NOMO-1 (cell line): ENCODE data around the gene CABP4.
"Not testable (repeated sequence)": the region's sequence is repeated elsewhere in the genome, so short reads cannot be mapped to it uniquely, and the experiment has no call there.

ENCODE experiments used
- DNase-seq, 2 experiments: peaks; one replicate each; lab custom pipeline; 2025; ENCODE audit not compliant: unreplicated experiment in 2 of 2; lab: John Stamatoyannopoulos, UW

Gene CABP4

GRCh38 chr11:67418476-67419281 lies 36.5 kb upstream of the CABP4 start:
- peak in 1 of 2 experiments; percentile 23 for DNase-seq

DNA sequence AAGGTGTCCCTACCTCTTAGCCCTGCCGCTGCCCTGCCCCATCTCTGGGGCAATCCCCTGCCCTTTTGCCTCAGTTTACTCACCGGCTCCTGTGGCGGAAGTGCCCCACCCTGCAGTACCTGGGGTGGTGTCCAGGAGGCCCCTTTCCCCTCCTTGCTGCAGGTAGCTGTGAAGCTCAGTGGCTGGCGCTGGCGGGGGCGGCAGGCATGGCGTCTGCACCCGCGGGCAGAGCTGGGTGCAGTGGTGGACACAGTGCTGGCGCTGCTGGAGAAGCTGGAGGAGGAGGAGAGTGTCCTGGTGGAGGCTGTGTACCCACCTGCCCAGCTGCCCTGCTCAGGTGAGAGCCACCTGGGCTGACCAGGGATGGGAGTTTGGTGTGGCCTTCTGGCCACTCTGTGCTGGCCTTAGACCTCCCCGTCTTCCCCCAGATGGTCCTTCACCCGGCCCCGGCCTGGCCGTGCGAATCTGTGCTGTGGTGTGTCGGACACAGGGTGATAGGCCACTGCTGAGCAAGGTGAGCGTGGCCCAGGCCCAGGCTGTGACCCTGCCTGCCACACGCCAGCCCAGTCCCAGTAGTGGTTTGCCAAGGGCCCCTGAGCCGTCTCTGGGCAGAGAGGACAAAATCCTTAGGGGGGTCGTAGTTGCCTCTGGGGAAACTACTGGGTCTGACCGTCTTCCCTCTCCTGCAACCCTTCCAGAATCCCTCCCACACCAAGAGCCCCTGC lies 35.7 kb upstream of the CABP4 start:
- no peak for DNase-seq

DNA sequence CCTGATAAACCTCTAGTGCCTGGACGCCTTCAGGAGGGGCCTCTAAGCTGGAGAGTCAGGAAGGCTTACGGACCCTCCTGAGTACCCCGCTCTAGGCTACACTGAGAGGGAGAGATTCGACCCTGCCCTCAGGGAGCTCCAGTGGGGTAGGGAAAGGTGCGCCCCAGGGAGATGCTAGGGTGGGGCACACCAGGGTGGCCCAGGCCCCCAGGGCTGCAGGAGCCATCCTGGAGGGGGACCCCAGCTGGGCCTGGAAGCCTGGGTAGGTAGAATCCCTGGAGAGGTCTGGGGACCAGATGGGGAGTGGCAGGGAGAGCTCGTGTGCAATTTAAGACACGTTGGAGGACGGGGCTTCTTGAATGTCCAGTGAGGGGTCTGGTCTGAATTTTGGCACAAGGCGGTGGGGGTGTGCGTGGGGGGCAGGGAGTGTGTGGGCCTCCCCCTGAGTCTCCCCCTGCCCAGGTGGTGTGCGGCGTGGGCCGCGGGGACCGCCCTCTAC lies 35.0 kb upstream of the CABP4 start:
- no peak for DNase-seq

DNA sequence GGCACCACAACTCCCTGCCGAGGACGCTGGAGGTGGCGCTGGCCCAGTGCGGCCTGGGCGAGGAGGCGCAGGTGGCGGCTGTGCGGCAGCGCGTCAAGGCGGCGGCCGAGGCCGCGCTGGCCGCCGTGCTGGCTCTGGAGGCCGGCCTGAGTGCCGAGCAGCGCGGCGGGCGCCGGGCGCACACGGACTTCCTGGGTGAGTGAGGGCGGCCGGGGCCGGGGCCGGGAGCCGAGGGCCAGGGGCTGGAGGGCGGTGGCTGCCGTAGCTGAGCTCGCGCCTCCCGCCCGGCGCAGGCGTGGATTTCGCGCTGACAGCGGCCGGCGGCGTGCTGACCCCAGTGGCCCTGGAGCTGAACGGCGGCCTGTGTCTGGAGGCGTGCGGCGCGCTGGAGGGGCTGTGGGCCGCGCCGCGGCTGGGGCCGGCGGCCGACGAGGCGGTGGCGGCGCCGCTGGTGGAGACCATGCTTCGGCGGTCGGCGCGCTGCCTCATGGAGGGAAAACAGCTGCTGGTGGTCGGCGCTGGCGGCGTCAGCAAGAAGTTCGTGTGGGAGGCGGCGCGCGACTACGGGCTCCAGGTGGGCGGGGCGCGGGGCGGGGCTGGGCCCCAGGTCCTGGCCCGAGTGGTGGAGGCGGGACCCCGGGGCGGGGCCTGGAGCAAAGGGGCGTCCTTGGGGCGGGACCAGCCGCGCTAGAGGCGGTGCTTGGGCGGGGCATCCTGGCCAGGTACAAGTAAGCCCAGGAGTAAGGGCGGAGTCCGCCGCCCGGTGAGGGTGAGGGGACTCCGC lies 34.3 kb upstream of the CABP4 start:
- DNase-seq, result peak; percentile 75 to 88

- DNase-seq, result no peak
These were observed 33.6 kb upstream of the CABP4 start for GRCh38 chr11:67421430-67422031.

DNA sequence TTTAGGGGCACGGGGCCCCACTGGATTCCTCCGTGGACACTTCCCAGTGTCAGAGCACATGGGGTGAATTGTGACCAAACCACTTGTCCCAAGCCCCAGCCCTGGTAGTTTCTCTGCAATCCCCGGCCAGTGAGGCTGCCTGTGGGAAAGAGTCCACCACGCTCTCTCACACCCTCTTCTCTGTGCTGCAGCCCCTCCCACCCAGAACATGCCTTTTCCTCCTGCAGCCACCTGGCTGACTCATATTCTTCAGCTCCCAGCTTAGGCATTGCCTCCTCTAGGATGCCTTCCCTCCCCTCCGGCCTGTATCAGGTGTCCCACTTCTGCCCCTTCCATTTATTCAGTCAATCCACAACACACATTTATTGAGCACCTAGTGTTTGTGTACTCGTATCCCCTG lies 32.3 kb upstream of the CABP4 start:
- no peak for DNase-seq

- DNase-seq, result no peak
These were observed 31.7 kb upstream of the CABP4 start for GRCh38 chr11:67423466-67423865.

- DNase-seq, result no peak
These were observed 31.1 kb upstream of the CABP4 start for GRCh38 chr11:67423891-67424613.

GRCh38 chr11:67427364-67427859 lies 27.7 kb upstream of the CABP4 start:
- not testable (repeated sequence) for DNase-seq

- DNase-seq, result peak; percentile 95 to 97
These were observed 26.8 kb upstream of the CABP4 start, which contains the start of gene RPS6KB2 for GRCh38 chr11:67428052-67429001. Gene RPS6KB2 (plus strand): TSS chr11:67428494. CDS start chr11:67428546, 52 bp downstream.

DNA sequence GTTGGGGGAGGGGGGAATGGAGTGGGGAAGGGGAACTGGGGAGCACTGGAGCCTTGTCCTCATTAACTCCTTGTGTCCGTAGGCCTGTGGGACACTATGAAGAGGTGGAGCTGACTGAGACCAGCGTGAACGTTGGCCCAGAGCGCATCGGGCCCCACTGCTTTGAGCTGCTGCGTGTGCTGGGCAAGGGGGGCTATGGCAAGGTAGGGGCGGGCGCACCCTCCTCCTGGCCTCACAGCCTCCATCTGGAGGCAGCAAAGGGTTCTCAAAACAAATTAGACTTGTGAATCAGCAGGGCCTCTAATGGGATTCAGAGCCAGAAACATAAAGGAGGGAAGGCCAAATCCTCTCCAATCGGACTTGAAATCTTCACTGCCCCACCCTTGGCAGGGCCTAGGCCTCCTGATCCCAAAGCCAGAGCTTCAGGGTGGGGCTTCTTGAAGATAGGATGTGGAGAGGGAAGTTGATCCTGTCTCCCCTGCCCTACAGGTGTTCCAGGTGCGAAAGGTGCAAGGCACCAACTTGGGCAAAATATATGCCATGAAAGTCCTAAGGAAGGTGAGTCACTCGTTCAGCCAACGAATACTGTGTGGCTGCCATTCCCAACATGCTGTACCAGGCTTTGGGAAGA lies 26.0 kb upstream of the CABP4 start:
- DNase-seq, result no peak

GRCh38 chr11:67429722-67430121 lies 25.4 kb upstream of the CABP4 start:
- no peak for DNase-seq

DNA sequence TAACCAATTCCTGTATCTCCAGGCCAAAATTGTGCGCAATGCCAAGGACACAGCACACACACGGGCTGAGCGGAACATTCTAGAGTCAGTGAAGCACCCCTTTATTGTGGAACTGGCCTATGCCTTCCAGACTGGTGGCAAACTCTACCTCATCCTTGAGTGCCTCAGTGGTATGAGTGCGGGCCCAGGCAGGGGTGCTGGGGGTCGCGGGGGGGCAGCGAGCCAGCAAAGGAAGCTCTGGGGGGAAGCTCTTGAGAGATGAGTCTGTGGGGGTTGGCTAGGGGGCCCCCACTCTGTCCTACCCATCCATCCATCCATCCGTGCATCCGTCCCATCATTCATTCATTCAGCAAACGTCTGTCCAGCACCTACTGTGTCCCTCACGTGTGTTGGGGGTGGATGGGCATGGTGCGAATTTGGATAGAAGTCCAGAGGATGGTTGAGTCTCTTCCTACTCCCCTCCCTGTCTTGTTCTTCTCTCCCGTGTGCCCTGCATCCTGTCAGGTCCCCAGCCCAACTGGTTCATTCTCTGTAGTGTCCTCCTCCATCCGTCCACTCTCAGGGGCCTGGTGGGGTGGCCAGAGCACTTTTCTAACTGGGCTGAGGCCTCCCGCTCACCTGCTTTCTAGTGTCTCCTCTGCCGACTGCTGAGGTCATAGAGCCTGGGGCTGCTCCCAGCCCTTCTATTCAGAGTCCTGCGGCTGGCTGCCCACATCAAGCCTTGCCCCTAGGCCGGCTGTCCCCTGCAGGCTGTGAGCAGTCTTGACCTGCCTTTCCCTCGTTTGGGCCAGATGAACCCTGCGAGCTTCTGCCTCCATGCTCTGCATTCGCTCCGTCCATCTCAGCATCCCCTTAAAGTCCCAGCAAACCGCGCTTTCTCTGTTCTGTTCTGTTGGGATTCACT lies 23.6 kb upstream of the CABP4 start:
- DNase-seq, result no peak

- DNase-seq, result no peak
These were observed 22.4 kb upstream of the CABP4 start for GRCh38 chr11:67432655-67433349.

DNA sequence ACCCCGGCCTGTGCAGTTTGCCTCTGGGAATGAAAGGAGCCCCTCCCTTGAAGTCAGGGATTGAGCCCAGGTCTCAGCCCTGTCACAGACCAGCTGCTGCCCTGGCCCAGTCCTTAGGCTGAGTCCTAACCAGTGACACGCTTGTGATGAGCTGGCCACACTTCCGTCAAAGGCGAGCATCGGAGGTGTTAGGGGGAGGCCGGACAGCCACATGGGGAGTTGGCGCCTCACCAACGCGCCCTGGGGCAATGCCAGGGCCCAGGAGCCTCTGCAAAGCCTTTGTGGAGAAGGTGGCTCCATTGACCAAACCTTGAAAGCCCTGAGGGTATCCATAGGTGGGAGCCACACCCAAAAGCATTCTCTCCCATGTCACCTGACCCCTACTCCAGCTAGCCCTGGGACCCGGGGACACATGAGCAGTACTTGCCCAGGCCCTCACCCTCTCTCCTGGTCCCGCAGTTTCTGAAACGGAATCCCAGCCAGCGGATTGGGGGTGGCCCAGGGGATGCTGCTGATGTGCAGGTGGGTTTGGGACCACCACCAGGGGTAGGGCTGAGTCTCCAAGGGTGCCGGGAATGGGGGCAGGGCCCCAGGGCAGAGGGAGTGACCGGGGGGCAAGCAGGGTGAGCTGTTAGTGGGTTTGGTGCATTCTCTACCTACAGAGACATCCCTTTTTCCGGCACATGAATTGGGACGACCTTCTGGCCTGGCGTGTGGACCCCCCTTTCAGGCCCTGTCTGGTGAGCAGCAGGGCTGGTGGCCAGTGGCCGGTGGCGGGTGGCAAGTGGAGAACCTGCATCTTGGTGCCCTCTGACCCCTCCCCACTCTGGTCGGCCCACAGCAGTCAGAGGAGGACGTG lies 21.4 kb upstream of the CABP4 start:
- DNase-seq, result no peak

DNA sequence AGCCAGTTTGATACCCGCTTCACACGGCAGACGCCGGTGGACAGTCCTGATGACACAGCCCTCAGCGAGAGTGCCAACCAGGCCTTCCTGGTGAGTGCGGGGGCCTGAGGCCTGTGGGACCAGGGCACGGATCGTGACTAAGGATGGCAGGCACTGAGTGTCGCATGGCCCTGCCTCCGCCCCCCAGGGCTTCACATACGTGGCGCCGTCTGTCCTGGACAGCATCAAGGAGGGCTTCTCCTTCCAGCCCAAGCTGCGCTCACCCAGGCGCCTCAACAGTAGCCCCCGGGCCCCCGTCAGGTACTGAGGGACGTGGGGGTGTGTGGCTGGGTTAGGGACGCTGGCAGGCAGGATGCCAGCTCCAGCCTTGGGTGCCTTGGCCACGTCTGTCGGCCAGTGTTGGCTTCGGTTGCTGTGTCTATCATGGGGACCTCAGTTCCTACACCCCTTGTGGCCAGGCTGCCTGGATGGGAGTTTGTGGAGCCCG lies 20.7 kb upstream of the CABP4 start:
- DNase-seq, result no peak
